PC-9 (cell line): Measurements from ENCODE around the gene PALMD.

Experiments
- EZH2 ChIP-seq: fragments of 200-600 bp; sonication (generic); IDR thresholded peaks from 2 replicates; pipeline ENCODE4 v1.8.0; 2017; ENCODE audit warnings: antibody characterized with exemption, low read depth
- TF ChIP-seq, protein P1 (sequence below): fragments of 200-600 bp; sonication (generic); conservative IDR thresholded peaks from 2 replicates; pipeline ENCODE4 v1.6.1; 2017; ENCODE audit warnings: mixed run types, antibody characterized with exemption, mild to moderate bottlenecking, moderate library complexity

DNA sequence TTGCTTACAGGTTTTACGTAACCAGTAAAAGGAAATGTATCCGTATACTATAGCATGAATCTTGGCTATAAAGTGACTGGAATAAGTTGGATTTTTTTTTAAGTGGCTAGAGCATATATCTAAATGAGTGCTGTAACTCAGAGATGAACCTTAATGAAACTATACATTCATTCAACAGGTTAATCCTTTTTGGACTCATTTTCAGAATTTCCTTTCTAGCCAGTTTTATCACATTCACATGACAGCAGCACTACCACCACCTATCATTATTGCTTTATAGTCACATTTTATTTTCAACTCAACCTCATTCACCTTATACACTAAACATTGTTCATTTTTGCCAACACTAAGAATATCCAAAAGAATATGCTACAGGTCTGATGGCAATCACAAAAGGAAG is 89.9 kb downstream of the PALMD start:
- TF ChIP-seq, protein P1, sequence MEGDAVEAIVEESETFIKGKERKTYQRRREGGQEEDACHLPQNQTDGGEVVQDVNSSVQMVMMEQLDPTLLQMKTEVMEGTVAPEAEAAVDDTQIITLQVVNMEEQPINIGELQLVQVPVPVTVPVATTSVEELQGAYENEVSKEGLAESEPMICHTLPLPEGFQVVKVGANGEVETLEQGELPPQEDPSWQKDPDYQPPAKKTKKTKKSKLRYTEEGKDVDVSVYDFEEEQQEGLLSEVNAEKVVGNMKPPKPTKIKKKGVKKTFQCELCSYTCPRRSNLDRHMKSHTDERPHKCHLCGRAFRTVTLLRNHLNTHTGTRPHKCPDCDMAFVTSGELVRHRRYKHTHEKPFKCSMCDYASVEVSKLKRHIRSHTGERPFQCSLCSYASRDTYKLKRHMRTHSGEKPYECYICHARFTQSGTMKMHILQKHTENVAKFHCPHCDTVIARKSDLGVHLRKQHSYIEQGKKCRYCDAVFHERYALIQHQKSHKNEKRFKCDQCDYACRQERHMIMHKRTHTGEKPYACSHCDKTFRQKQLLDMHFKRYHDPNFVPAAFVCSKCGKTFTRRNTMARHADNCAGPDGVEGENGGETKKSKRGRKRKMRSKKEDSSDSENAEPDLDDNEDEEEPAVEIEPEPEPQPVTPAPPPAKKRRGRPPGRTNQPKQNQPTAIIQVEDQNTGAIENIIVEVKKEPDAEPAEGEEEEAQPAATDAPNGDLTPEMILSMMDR, result no peak
- no peak for TF ChIP-seq EZH2
